ENCODE results near the gene BCLAF3.

DNA sequence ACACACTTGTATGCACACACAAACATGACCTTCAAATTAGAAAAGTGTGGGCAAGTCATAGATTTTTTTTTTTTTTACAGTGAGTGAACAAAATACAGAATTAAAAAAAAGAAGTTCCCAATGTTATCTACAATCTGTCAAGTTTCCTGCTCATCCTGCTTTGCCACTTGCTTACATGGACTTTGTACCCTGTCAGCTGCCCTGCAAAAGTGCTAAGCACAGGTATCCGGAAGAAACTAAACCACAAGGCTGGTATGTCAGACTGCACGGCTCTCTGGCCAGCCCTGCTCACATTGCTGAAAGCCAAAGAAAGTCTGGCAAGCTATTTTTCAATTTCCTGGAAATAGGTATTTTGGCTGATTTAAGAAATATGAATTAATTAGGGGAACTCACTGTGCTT is 38.9 kb upstream of the BCLAF3 start:
- TF ChIP-seq CTCF (conservative IDR thresholded peaks at IDR 0.05 in 1 of 2, IDR thresholded peaks at IDR 0.05 in 1 of 2; ENCODE audit: extremely low read depth in 1 of 2, insufficient read depth in 1 of 2, low read depth in 1 of 2, low read length in 2 of 2) (no peak), EZH2 (IDR thresholded peaks at IDR 0.05; ENCODE audit: borderline replicate concordance, low read length) (no peak)
